ENCODE data around the gene MCRIP1. TPM values are rescaled to one million over a fixed set of nuclear protein-coding genes. Genes with fewer than 3 reads are reported as not detected.

The MCRIP1 gene
- polyA plus RNA-seq, 1 of the 3 experiments (the other 2 are of a cell fraction) = 156 TPM

- no peak overlapping the region for H2AFZ ChIP-seq (ENCODE audit: low read depth)
Measured at GRCh38 chr17:81842725-81843504, 9.8 kb upstream of the MCRIP1 start.

More at GRCh38 chr17:81842725-81843504, 9.8 kb upstream of the MCRIP1 start:
- H3K27me3 ChIP-seq (ENCODE audit: insufficient read depth) = no peaks in the 10 kb centered on the region
- no peaks in the 10 kb centered on the region; the same call in 1 of the 2 replicates for H3K79me2 ChIP-seq (ENCODE audit: insufficient read depth)
- no peaks in the 10 kb centered on the region; the same call in 1 of the 2 replicates for H4K20me1 ChIP-seq (ENCODE audit: insufficient read depth)
- no peaks in the 10 kb centered on the region for H3K4me1 ChIP-seq (ENCODE audit: control insufficient read depth in 1 of 2, insufficient read depth in 2 of 2, low read depth in 1 of 2, low read length in 1 of 2)
- H3K9ac ChIP-seq = no peak overlapping the region
- no peaks in the 10 kb centered on the region for H3K9me2 ChIP-seq
- DNase-seq = no peak
- H3K4me3 ChIP-seq (ENCODE audit: low read depth in 2 of 2, low read length in 1 of 2) = no peak overlapping the region
- ChIA-PET CTCF (interaction anchor here (0.6 to 2.6 kb wide), 8 partner anchors 10 to 386 kb away, joined by 3 to 11 read pairs (median 4); partner anchors contain the start of gene MCRIP1), POLR2A (interaction anchor here (1.1 kb wide), 1 partner anchor 23 kb away, joined by 3 read pairs; no protein-coding TSS in a partner anchor)
- 81% methylated on average over 17 of the region's 21 CpGs for WGBS (ENCODE audit: low lambda C conversion rate)
- H3K27ac ChIP-seq (ENCODE audit: low read depth in 2 of 2, low read length in 1 of 2) = no peak overlapping the region
- peaks cover 38 to 48% of the 10 kb centered on the region in 2 experiments for H3K36me3 ChIP-seq (replicated peaks in 1 of 2; ENCODE audit: control insufficient read depth in 1 of 2, insufficient read depth in 2 of 2, low read length in 1 of 2)
- peaks cover 33% of the 10 kb centered on the region for H3F3A ChIP-seq (replicated peaks; ENCODE audit: insufficient read depth)
- H3K9me3 ChIP-seq = no peaks in the 10 kb centered on the region
- no peak overlapping the region for H3K4me2 ChIP-seq
- TF ChIP-seq YY1 (IDR thresholded peaks at IDR 0.05; ENCODE audit: low read depth) (no peak), SIN3A (IDR thresholded peaks at IDR 0.05; ENCODE audit: borderline replicate concordance, low read depth, low read length) (no peak), FOXJ3 (CRISPR knock-in tag; IDR thresholded peaks at IDR 0.05) (no peak), RCOR1 (IDR thresholded peaks at IDR 0.05; ENCODE audit: low read length) (no peak), MAX (IDR thresholded peaks at IDR 0.05; ENCODE audit: low read depth) (no peak), GATA2 (CRISPR knock-in tag; IDR thresholded peaks at IDR 0.05) (no peak), USF2 (IDR thresholded peaks at IDR 0.05; ENCODE audit: borderline replicate concordance, low read depth, low read length) (no peak), CHD2 (IDR thresholded peaks at IDR 0.05; ENCODE audit: low read length, partially characterized antibody) (no peak), REST (IDR thresholded peaks at IDR 0.05; ENCODE audit: low read depth, low read length) (no peak), TCF12 (IDR thresholded peaks at IDR 0.05) (no peak), RFX5 (IDR thresholded peaks at IDR 0.05; ENCODE audit: low read length) (no peak), TEAD4 (IDR thresholded peaks at IDR 0.05; ENCODE audit: borderline replicate concordance, insufficient read depth) (no peak), EZH2phosphoT487 (IDR thresholded peaks at IDR 0.05; ENCODE audit: borderline replicate concordance, low read depth) (no peak), EP300 (IDR thresholded peaks at IDR 0.05; ENCODE audit: borderline replicate concordance in 1 of 2, low read depth in 1 of 2, low read length in 1 of 2) (no peak), ELF1 (IDR thresholded peaks at IDR 0.05) (no peak), RXRA (IDR thresholded peaks at IDR 0.05; ENCODE audit: borderline replicate concordance, low read depth) (no peak), TAF1 (IDR thresholded peaks at IDR 0.05; ENCODE audit: borderline replicate concordance, low read depth, low read length) (no peak), GABPA (IDR thresholded peaks at IDR 0.05; ENCODE audit: low read depth) (no peak)
